B cell (primary cell): ENCODE measurements around the gene MBD6. TPM values are rescaled to one million over a fixed set of nuclear protein-coding genes. Genes with fewer than 3 reads are reported as not detected.

Experiments used
- ATAC-seq: fragments of 200-7000 bp; cut with Tn5 transposase; one replicate; pipeline ENCODE4 v1.10.0; 2021; ENCODE audit warnings: low read depth, mild to moderate bottlenecking, moderate number of reproducible peaks, moderate library complexity
- CTCF ChIA-PET: fragments of 350-600 bp; sonication (Branson Sonifier 250); formaldehyde crosslinking; loops from one replicate; lab custom pipeline; 2021; ENCODE audit warnings: antibody characterized with exemption, inconsistent platforms; lab: Charles Lee
- POLR2A ChIA-PET: fragments of 350-600 bp; sonication (Branson Sonifier 250); formaldehyde crosslinking; loops from one replicate; lab custom pipeline; 2021; ENCODE audit warnings: antibody characterized with exemption; lab: Charles Lee
- DNase-seq: peaks from one replicate; pipeline ENCODE4 v3.0.0; 2013
- H2AFZ ChIP-seq: 2 replicates; pipeline ENCODE4 v1.6.1; 2012; ENCODE audit warnings: mild to moderate bottlenecking, low read depth, low read length; ENCODE audit not compliant: insufficient read depth, poor library complexity, severe bottlenecking
- H3K27ac ChIP-seq, 2 donors: 1 replicate in 1 of 2; 2 replicates in 1 of 2; pipeline ENCODE4 v1.5.1; 2012 to 2013; ENCODE audit warnings: low read length in 2 of 2, mild to moderate bottlenecking in 2 of 2, moderate library complexity in 1 of 2
- H3K27me3 ChIP-seq, 4 experiments: fragments of 200-600 bp in 1 of 4; sonication (generic) in 1 of 4; replicated peaks in 1 of 4; 1 replicate in 2 of 4; 2 replicates in 2 of 4; pipeline versions ENCODE4 v1.6.1 to v1.7.0; 2013 to 2016; ENCODE audit warnings: low read length in 3 of 4, mild to moderate bottlenecking in 2 of 4, mixed read lengths in 1 of 4, moderate library complexity in 1 of 4; ENCODE audit not compliant: insufficient read depth in 4 of 4, control insufficient read depth in 3 of 4; ENCODE audit errors: control extremely low read depth in 1 of 4
- H3K36me3 ChIP-seq, 2 experiments: replicated peaks in 1 of 2; 1 replicate in 1 of 2; 2 replicates in 1 of 2; pipeline versions ENCODE4 v1.6.1 to v1.7.1; 2013; ENCODE audit warnings: low read length in 1 of 2; ENCODE audit not compliant: insufficient read depth in 2 of 2, control insufficient read depth in 1 of 2; ENCODE audit errors: control extremely low read depth in 1 of 2, extremely low read depth in 1 of 2
- H3K4me1 ChIP-seq, 2 donors: fragments of 200-600 bp in 1 of 2; sonication (generic) in 1 of 2; 1 replicate in 1 of 2; 2 replicates in 1 of 2; pipeline versions ENCODE4 v1.5.1 to v1.6.1; 2013 to 2017; ENCODE audit warnings: low read length in 2 of 2; ENCODE audit not compliant: control insufficient read depth in 2 of 2, insufficient read depth in 2 of 2
- H3K4me2 ChIP-seq: replicated peaks from 2 replicates; pipeline ENCODE3; 2012; ENCODE audit warnings: mild to moderate bottlenecking, low read depth, low read length; ENCODE audit not compliant: poor library complexity, severe bottlenecking
- H3K4me3 ChIP-seq, 5 experiments: fragments of 200-600 bp in 1 of 5; sonication (generic) in 1 of 5; 1 replicate in 3 of 5; 2 replicates in 2 of 5; pipeline versions ENCODE4 v1.5.1 to v1.7.0; 2011 to 2016; ENCODE audit warnings: low read length in 4 of 5, mild to moderate bottlenecking in 4 of 5, low read depth in 2 of 5, control low read depth in 1 of 5, moderate library complexity in 1 of 5; ENCODE audit not compliant: insufficient read depth in 1 of 5; ENCODE audit errors: control extremely low read depth in 1 of 5, extremely low read depth in 1 of 5
- H3K79me2 ChIP-seq: fragments of 200-600 bp; sonication (generic); one replicate; pipeline ENCODE4 v1.6.0; 2016; ENCODE audit warnings: low read length; ENCODE audit not compliant: control insufficient read depth, insufficient read depth
- H3K9ac ChIP-seq: fragments of 200-600 bp; sonication (generic); 2 replicates; pipeline ENCODE4 v1.6.1; 2017; ENCODE audit warnings: mild to moderate bottlenecking, low read length, moderate library complexity
- H3K9me3 ChIP-seq, 3 donors: one replicate each; pipeline versions ENCODE4 v1.6.1 to v1.7.1; 2013; ENCODE audit warnings: low read length in 2 of 3; ENCODE audit not compliant: control insufficient read depth in 2 of 3, insufficient read depth in 1 of 3; ENCODE audit errors: control extremely low read depth in 1 of 3
- H4K20me1 ChIP-seq: 2 replicates; pipeline ENCODE4 v1.6.0; 2012; ENCODE audit warnings: mild to moderate bottlenecking, low read length; ENCODE audit not compliant: insufficient read depth, control insufficient read depth, poor library complexity, severe bottlenecking
- H3K27ac Mint-ChIP-seq: one replicate; pipeline ENCODE4 v1.8.0; 2021; ENCODE audit warnings: mixed read lengths
- H3K27me3 Mint-ChIP-seq: one replicate; pipeline ENCODE4 v1.8.0; 2021; ENCODE audit warnings: mixed read lengths
- H3K4me1 Mint-ChIP-seq: one replicate; pipeline ENCODE4 v1.8.0; 2021; ENCODE audit warnings: mixed read lengths
- H3K4me3 Mint-ChIP-seq: one replicate; pipeline ENCODE4 v1.8.0; 2021; ENCODE audit warnings: mixed read lengths
- H3K9me3 Mint-ChIP-seq: one replicate; pipeline ENCODE4 v1.8.0; 2022; ENCODE audit warnings: mixed read lengths; ENCODE audit not compliant: insufficient read depth
- EZH2 ChIP-seq: IDR thresholded peaks from 2 replicates; pipeline ENCODE4 v1.6.1; 2012; ENCODE audit warnings: borderline replicate concordance, low read depth, mild to moderate bottlenecking, moderate library complexity, low read length; ENCODE audit not compliant: insufficient read depth, poor library complexity, severe bottlenecking
- WGBS: methylation state at CpG from one replicate; pipeline ENCODE4 v1.1.5; 2013; ENCODE audit warnings: missing lambda C conversion rate; ENCODE audit not compliant: insufficient coverage; 5-methylcytosine and 5-hydroxymethylcytosine counted together
- intact Hi-C: fragments of 100-400 bp; cut with micrococcal nuclease; formaldehyde crosslinking; loops from one replicate; pipeline ENCODE4 v1.10.0; 2022
- polyA plus RNA-seq: library from polyadenylated mRNA; depleted of rRNA; stranded (reverse); fragments of >200 nt; gene quantifications from 2 replicates; pipeline ENCODE4 v1.2.3, GENCODE V29; 2012
- total RNA-seq, 2 donors: library from RNA; stranded (reverse); fragments of 120-200 nt in 1 of 2; gene quantifications; 1 replicate in 1 of 2; 2 replicates in 1 of 2; pipeline versions ENCODE4 v1.2.3 to v1.2.4, GENCODE V29; 2013 to 2022
- TF ChIP-seq, protein P1 (sequence below): fragments of 200-600 bp; IDR thresholded peaks from one replicate; pipeline ENCODE4 v1.8.0; 2022; ENCODE audit warnings: antibody characterized with exemption, mild to moderate bottlenecking

MBD6 gene
- total and polyA plus RNA-seq, 2 donors (not counting 1 experiment from before 2014, with no cell fraction given), result 39.4 to 121 TPM

DNA sequence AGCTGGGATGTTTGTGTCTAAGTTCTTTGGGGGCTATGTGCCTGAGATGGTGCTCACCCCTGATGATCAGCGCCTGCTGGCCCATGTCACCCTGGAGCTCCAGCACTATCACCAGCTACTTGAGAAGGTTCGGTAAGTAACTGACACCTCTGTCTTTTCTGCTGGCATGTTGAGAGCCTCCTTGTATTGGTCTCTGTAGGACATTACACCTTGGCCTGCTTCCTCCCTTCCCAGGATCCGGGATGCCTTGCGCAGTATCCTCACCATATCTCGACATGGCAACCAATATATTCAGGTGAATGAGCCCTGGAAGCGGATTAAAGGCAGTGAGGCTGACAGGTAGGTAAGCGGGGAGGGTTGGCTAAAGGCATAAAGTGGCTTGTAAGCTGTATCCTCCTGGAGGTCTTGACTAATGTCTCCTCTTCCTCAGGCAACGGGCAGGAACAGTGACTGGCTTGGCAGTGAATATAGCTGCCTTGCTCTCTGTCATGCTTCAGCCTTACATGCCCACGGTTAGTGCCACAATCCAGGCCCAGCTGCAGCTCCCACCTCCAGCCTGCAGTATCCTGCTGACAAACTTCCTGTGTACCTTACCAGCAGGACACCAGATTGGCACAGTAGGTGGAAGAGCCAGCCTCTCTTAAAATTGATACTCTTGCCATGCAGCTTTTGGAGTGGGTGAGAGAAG is 7.8 kb upstream of the MBD6 start:
- TF ChIP-seq EZH2, result no peak
- TF ChIP-seq, protein P1, sequence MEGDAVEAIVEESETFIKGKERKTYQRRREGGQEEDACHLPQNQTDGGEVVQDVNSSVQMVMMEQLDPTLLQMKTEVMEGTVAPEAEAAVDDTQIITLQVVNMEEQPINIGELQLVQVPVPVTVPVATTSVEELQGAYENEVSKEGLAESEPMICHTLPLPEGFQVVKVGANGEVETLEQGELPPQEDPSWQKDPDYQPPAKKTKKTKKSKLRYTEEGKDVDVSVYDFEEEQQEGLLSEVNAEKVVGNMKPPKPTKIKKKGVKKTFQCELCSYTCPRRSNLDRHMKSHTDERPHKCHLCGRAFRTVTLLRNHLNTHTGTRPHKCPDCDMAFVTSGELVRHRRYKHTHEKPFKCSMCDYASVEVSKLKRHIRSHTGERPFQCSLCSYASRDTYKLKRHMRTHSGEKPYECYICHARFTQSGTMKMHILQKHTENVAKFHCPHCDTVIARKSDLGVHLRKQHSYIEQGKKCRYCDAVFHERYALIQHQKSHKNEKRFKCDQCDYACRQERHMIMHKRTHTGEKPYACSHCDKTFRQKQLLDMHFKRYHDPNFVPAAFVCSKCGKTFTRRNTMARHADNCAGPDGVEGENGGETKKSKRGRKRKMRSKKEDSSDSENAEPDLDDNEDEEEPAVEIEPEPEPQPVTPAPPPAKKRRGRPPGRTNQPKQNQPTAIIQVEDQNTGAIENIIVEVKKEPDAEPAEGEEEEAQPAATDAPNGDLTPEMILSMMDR, result no peak
- no peaks in the 10 kb centered on the region for H3K9me3 ChIP-seq
- Mint-ChIP-seq H3K4me1 (peaks cover 18% of the 10 kb centered on the region), H3K4me3 (no peak overlapping the region), H3K9me3 (no peaks in the 10 kb centered on the region), H3K27me3 (no peaks in the 10 kb centered on the region), H3K27ac (no peak overlapping the region)
- no peak overlapping the region for H3K4me2 ChIP-seq
- WGBS, result 92% methylated on average over 4 of the region's 9 CpGs
- ATAC-seq (no peak), DNase-seq (no peak)
- peaks cover 22% of the 10 kb centered on the region for H3K79me2 ChIP-seq
- no peak overlapping the region for H3K27ac ChIP-seq
- peaks cover 27 to 70% of the 10 kb centered on the region in 2 experiments for H3K36me3 ChIP-seq
- intact Hi-C loops, result no loop called here
- no peak overlapping the region for H3K4me3 ChIP-seq
- POLR2A ChIA-PET, result interaction anchor here (0.6 to 0.7 kb wide), 2 partner anchors 13 to 18 kb away, joined by 4 to 5 read pairs; no protein-coding TSS in a partner anchor
- peaks cover 15 to 20% of the 10 kb centered on the region in 2 donors for H3K4me1 ChIP-seq
- no peak overlapping the region for H3K9ac ChIP-seq
- H3K27me3 ChIP-seq, result no peaks in the 10 kb centered on the region
- H4K20me1 ChIP-seq, result peaks cover 19% of the 10 kb centered on the region
- H2AFZ ChIP-seq, result no peak overlapping the region
- CTCF ChIA-PET, result interaction anchor here (1.2 kb wide), 1 partner anchor 54 kb away, joined by 3 read pairs; no protein-coding TSS in a partner anchor

DNA sequence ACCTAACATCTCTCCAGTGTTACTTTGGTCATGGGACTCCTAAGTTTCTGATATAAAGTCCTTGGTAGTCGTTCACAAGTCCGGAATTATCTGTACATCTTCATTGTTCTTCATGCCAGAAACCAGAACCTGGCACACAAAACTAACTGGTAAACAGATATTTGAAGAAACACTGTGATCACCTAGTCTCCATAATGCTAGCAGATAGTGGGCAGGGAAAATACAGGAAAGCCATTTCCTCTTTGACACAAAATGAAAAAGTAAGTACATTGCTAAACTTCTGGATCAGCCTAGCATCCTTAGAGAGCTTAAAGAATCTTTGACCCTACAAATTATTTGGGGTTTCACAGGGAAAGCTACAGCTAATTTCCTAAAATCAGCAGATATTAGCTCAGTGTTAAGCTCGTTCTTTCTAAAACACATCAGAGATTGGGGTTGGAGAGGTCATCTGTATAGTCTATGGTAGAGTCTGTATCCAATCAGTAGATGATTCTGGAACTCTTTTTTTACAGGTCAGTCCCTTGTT is 7.2 kb upstream of the MBD6 start:
- no peaks in the 10 kb centered on the region for H3K27me3 Mint-ChIP-seq
- H3K9me3 ChIP-seq, result no peaks in the 10 kb centered on the region
- H3K79me2 ChIP-seq, result peaks cover 25% of the 10 kb centered on the region
- ATAC-seq (no peak), DNase-seq (no peak)
- ChIA-PET CTCF (interaction anchor here (1.2 kb wide), 2 partner anchors 55 to 60 kb away, joined by 3 read pairs; partner anchors contain the start of gene INHBE), POLR2A (interaction anchor here (0.6 to 2.3 kb wide), 2 partner anchors 19 to 38 kb away, joined by 4 to 5 read pairs; no protein-coding TSS in a partner anchor)
- peak overlapping the region in 1 of 2 donors; percentile 10 for H3K27ac ChIP-seq
- intact Hi-C loops, result no loop called here
- peaks cover 19% of the 10 kb centered on the region for H4K20me1 ChIP-seq
- H3K9ac ChIP-seq, result no peak overlapping the region
- H3K4me3 ChIP-seq, result no peak overlapping the region
- H3K27ac Mint-ChIP-seq, result no peak overlapping the region
- H3K4me3 Mint-ChIP-seq, result no peak overlapping the region
- H3K4me2 ChIP-seq, result no peak overlapping the region
- no peaks in the 10 kb centered on the region for H3K27me3 ChIP-seq
- TF ChIP-seq EZH2, result no peak
- TF ChIP-seq, protein P1, result no peak
- H3K36me3 ChIP-seq, result peaks cover 27 to 69% of the 10 kb centered on the region in 2 experiments
- H2AFZ ChIP-seq, result no peak overlapping the region
- WGBS, result no CpG with 5 or more reads among the region's 3 CpGs
- H3K4me1 ChIP-seq, result peaks cover 15 to 21% of the 10 kb centered on the region in 2 donors
- peaks cover 23% of the 10 kb centered on the region for H3K4me1 Mint-ChIP-seq
- no peaks in the 10 kb centered on the region for H3K9me3 Mint-ChIP-seq
